WTC11 (cell line): ENCODE measurements around the gene LENEP. TPM values are rescaled to one million over a fixed set of nuclear protein-coding genes. Genes with fewer than 3 reads are reported as not detected.

Source experiments
- CBFB ChIP-seq: sonication (generic); formaldehyde crosslinking; IDR thresholded peaks from 2 replicates; pipeline ENCODE4 v1.8.1; 2022; ENCODE audit warnings: mild to moderate bottlenecking, low read depth, missing genetic modification reagents
- E2F4 ChIP-seq: sonication (generic); formaldehyde crosslinking; IDR thresholded peaks from 2 replicates; pipeline ENCODE4 v1.8.1; 2022; ENCODE audit warnings: low read depth, mild to moderate bottlenecking, moderate library complexity, missing genetic modification reagents, borderline replicate concordance
- E2F5 ChIP-seq: sonication (generic); formaldehyde crosslinking; IDR thresholded peaks from 2 replicates; pipeline ENCODE4 v1.8.1; 2022; ENCODE audit warnings: mild to moderate bottlenecking, moderate library complexity, missing genetic modification reagents
- ELF4 ChIP-seq: sonication (generic); formaldehyde crosslinking; IDR thresholded peaks from 2 replicates; pipeline ENCODE4 v1.8.1; 2022; ENCODE audit warnings: low read depth, mild to moderate bottlenecking, moderate library complexity, missing genetic modification reagents
- ETV6 ChIP-seq: sonication (generic); formaldehyde crosslinking; IDR thresholded peaks from 2 replicates; pipeline ENCODE4 v1.8.1; 2022; ENCODE audit warnings: mild to moderate bottlenecking, missing genetic modification reagents
- FOXK1 ChIP-seq: sonication (generic); formaldehyde crosslinking; IDR thresholded peaks from 2 replicates; pipeline ENCODE4 v1.8.0; 2022; ENCODE audit warnings: mild to moderate bottlenecking, moderate library complexity, missing genetic modification reagents
- FOXP1 ChIP-seq: sonication (generic); formaldehyde crosslinking; IDR thresholded peaks from 2 replicates; pipeline ENCODE4 v1.8.0; 2022; ENCODE audit warnings: missing genetic modification reagents, mild to moderate bottlenecking, moderate library complexity, borderline replicate concordance
- GTF2I ChIP-seq: fragments of 250-450 bp; sonication (Bioruptor Pico); conservative IDR thresholded peaks from 2 replicates; pipeline ENCODE4 v1.4.0; 2021; ENCODE audit warnings: mild to moderate bottlenecking
- HMGA2 ChIP-seq: fragments of 250-450 bp; sonication (Bioruptor Pico); IDR thresholded peaks from 2 replicates; pipeline ENCODE4 v1.4.0; 2021; ENCODE audit warnings: mild to moderate bottlenecking, moderate library complexity
- NFYB ChIP-seq: sonication (generic); formaldehyde crosslinking; conservative IDR thresholded peaks from 2 replicates; pipeline ENCODE4 v1.8.0; 2022; ENCODE audit warnings: low read depth, missing genetic modification reagents
- SMAD3 ChIP-seq: sonication (generic); formaldehyde crosslinking; IDR thresholded peaks from 2 replicates; pipeline ENCODE4 v1.8.0; 2022; ENCODE audit warnings: missing genetic modification reagents, mild to moderate bottlenecking, borderline replicate concordance
- SOX15 ChIP-seq: fragments of 250-450 bp; sonication (Bioruptor Pico); IDR thresholded peaks from 2 replicates; pipeline ENCODE4 v1.9.0; 2021; ENCODE audit warnings: mild to moderate bottlenecking
- TEAD1 ChIP-seq: sonication (generic); formaldehyde crosslinking; IDR thresholded peaks from 2 replicates; pipeline ENCODE4 v1.8.0; 2022; ENCODE audit warnings: mild to moderate bottlenecking, missing genetic modification reagents
- ZBTB21 ChIP-seq: sonication (generic); formaldehyde crosslinking; IDR thresholded peaks from 2 replicates; pipeline ENCODE4 v1.8.1; 2023; ENCODE audit warnings: mild to moderate bottlenecking, missing genetic modification reagents, borderline replicate concordance
- ZNF263 ChIP-seq: sonication (generic); formaldehyde crosslinking; IDR thresholded peaks from 2 replicates; pipeline ENCODE4 v1.8.1; 2022; ENCODE audit warnings: low read depth, mild to moderate bottlenecking, moderate library complexity, missing genetic modification reagents
- ZNF425 ChIP-seq: fragments of 250-450 bp; sonication (Bioruptor Pico); conservative IDR thresholded peaks from 2 replicates; pipeline ENCODE4 v1.9.0; 2021; ENCODE audit warnings: mild to moderate bottlenecking
- total RNA-seq: library from RNA; stranded (reverse); gene quantifications from 3 replicates; pipeline ENCODE4 v1.2.3, GENCODE V29; 2021
- TF ChIP-seq, protein P1 (sequence below): fragments of 250-450 bp; sonication (Bioruptor Pico); IDR thresholded peaks from 2 replicates; pipeline ENCODE4 v1.9.0; 2021; ENCODE audit warnings: moderate library complexity, mild to moderate bottlenecking, inconsistent platforms, borderline replicate concordance
- TF ChIP-seq, protein P2 (sequence below): fragments of 250-450 bp; sonication (Bioruptor Pico); IDR thresholded peaks from 2 replicates; pipeline ENCODE4 v1.9.0; 2021; ENCODE audit warnings: mild to moderate bottlenecking, borderline replicate concordance
- TF ChIP-seq, protein P3 (sequence below): sonication (generic); formaldehyde crosslinking; IDR thresholded peaks from 2 replicates; pipeline ENCODE4 v1.8.0; 2023; ENCODE audit warnings: mild to moderate bottlenecking, missing genetic modification reagents
- TF ChIP-seq, protein P4 (sequence below): fragments of 250-450 bp; sonication (Bioruptor Pico); IDR thresholded peaks from 2 replicates; pipeline ENCODE4 v1.8.0; 2021; ENCODE audit warnings: mild to moderate bottlenecking
- TF ChIP-seq, protein P5 (sequence below): sonication (generic); formaldehyde crosslinking; IDR thresholded peaks from 2 replicates; pipeline ENCODE4 v1.8.0; 2022; ENCODE audit warnings: missing genetic modification reagents

The LENEP gene
- total RNA-seq, 1 experiment from 2014 or later = 1.2 TPM

- TF ChIP-seq CBFB (CRISPR knock-in tag) = no peak
- TF ChIP-seq, protein P1, sequence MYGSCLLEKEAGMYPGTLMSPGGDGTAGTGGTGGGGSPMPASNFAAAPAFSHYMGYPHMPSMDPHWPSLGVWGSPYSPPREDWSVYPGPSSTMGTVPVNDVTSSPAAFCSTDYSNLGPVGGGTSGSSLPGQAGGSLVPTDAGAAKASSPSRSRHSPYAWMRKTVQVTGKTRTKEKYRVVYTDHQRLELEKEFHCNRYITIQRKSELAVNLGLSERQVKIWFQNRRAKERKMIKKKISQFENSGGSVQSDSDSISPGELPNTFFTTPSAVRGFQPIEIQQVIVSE (CRISPR knock-in tag) = no peak
- TF ChIP-seq SOX15 = no peak
- TF ChIP-seq, protein P2, sequence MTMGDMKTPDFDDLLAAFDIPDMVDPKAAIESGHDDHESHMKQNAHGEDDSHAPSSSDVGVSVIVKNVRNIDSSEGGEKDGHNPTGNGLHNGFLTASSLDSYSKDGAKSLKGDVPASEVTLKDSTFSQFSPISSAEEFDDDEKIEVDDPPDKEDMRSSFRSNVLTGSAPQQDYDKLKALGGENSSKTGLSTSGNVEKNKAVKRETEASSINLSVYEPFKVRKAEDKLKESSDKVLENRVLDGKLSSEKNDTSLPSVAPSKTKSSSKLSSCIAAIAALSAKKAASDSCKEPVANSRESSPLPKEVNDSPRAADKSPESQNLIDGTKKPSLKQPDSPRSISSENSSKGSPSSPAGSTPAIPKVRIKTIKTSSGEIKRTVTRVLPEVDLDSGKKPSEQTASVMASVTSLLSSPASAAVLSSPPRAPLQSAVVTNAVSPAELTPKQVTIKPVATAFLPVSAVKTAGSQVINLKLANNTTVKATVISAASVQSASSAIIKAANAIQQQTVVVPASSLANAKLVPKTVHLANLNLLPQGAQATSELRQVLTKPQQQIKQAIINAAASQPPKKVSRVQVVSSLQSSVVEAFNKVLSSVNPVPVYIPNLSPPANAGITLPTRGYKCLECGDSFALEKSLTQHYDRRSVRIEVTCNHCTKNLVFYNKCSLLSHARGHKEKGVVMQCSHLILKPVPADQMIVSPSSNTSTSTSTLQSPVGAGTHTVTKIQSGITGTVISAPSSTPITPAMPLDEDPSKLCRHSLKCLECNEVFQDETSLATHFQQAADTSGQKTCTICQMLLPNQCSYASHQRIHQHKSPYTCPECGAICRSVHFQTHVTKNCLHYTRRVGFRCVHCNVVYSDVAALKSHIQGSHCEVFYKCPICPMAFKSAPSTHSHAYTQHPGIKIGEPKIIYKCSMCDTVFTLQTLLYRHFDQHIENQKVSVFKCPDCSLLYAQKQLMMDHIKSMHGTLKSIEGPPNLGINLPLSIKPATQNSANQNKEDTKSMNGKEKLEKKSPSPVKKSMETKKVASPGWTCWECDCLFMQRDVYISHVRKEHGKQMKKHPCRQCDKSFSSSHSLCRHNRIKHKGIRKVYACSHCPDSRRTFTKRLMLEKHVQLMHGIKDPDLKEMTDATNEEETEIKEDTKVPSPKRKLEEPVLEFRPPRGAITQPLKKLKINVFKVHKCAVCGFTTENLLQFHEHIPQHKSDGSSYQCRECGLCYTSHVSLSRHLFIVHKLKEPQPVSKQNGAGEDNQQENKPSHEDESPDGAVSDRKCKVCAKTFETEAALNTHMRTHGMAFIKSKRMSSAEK (CRISPR knock-in tag) = no peak
- TF ChIP-seq GTF2I (CRISPR knock-in tag) = no peak
- TF ChIP-seq NFYB (CRISPR knock-in tag) = peak; percentile 98
- TF ChIP-seq E2F4 (CRISPR knock-in tag) = no peak
- TF ChIP-seq HMGA2 (CRISPR knock-in tag) = no peak
- TF ChIP-seq, protein P3, sequence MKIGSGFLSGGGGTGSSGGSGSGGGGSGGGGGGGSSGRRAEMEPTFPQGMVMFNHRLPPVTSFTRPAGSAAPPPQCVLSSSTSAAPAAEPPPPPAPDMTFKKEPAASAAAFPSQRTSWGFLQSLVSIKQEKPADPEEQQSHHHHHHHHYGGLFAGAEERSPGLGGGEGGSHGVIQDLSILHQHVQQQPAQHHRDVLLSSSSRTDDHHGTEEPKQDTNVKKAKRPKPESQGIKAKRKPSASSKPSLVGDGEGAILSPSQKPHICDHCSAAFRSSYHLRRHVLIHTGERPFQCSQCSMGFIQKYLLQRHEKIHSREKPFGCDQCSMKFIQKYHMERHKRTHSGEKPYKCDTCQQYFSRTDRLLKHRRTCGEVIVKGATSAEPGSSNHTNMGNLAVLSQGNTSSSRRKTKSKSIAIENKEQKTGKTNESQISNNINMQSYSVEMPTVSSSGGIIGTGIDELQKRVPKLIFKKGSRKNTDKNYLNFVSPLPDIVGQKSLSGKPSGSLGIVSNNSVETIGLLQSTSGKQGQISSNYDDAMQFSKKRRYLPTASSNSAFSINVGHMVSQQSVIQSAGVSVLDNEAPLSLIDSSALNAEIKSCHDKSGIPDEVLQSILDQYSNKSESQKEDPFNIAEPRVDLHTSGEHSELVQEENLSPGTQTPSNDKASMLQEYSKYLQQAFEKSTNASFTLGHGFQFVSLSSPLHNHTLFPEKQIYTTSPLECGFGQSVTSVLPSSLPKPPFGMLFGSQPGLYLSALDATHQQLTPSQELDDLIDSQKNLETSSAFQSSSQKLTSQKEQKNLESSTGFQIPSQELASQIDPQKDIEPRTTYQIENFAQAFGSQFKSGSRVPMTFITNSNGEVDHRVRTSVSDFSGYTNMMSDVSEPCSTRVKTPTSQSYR (CRISPR knock-in tag) = no peak
- TF ChIP-seq, protein P4, sequence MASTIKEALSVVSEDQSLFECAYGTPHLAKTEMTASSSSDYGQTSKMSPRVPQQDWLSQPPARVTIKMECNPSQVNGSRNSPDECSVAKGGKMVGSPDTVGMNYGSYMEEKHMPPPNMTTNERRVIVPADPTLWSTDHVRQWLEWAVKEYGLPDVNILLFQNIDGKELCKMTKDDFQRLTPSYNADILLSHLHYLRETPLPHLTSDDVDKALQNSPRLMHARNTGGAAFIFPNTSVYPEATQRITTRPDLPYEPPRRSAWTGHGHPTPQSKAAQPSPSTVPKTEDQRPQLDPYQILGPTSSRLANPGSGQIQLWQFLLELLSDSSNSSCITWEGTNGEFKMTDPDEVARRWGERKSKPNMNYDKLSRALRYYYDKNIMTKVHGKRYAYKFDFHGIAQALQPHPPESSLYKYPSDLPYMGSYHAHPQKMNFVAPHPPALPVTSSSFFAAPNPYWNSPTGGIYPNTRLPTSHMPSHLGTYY (CRISPR knock-in tag) = no peak
- TF ChIP-seq ZNF263 (CRISPR knock-in tag) = no peak
- TF ChIP-seq, protein P5, sequence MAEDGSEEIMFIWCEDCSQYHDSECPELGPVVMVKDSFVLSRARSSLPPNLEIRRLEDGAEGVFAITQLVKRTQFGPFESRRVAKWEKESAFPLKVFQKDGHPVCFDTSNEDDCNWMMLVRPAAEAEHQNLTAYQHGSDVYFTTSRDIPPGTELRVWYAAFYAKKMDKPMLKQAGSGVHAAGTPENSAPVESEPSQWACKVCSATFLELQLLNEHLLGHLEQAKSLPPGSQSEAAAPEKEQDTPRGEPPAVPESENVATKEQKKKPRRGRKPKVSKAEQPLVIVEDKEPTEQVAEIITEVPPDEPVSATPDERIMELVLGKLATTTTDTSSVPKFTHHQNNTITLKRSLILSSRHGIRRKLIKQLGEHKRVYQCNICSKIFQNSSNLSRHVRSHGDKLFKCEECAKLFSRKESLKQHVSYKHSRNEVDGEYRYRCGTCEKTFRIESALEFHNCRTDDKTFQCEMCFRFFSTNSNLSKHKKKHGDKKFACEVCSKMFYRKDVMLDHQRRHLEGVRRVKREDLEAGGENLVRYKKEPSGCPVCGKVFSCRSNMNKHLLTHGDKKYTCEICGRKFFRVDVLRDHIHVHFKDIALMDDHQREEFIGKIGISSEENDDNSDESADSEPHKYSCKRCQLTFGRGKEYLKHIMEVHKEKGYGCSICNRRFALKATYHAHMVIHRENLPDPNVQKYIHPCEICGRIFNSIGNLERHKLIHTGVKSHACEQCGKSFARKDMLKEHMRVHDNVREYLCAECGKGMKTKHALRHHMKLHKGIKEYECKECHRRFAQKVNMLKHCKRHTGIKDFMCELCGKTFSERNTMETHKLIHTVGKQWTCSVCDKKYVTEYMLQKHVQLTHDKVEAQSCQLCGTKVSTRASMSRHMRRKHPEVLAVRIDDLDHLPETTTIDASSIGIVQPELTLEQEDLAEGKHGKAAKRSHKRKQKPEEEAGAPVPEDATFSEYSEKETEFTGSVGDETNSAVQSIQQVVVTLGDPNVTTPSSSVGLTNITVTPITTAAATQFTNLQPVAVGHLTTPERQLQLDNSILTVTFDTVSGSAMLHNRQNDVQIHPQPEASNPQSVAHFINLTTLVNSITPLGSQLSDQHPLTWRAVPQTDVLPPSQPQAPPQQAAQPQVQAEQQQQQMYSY (CRISPR knock-in tag) = no peak
- no peak for TF ChIP-seq ZBTB21 (CRISPR knock-in tag)
- TF ChIP-seq ELF4 (CRISPR knock-in tag) = no peak
- 0 out of 2 replicates have a peak, but pooled peaks have one; percentile 69 for TF ChIP-seq ETV6 (CRISPR knock-in tag)
- TF ChIP-seq FOXK1 (CRISPR knock-in tag) = peak; percentile 63; the same call in 1 of the 2 replicates
- TF ChIP-seq FOXP1 (CRISPR knock-in tag) = peak; percentile 42; the same call in 1 of the 2 replicates
- TF ChIP-seq E2F5 (CRISPR knock-in tag) = peak; percentile 85
- no peak for TF ChIP-seq TEAD1 (CRISPR knock-in tag)
- TF ChIP-seq SMAD3 (CRISPR knock-in tag) = no peak
- no peak for TF ChIP-seq ZNF425 (CRISPR knock-in tag)
These were observed 10.3 kb upstream of the LENEP start, which contains the start of gene FLAD1 (continued) for GRCh38 chr1:154982897-154983648.
